IMR-90 (cell line): Measurements from ENCODE around the gene TXNDC5. TPM values are rescaled to one million over a fixed set of nuclear protein-coding genes. Genes with fewer than 3 reads are reported as not detected.

ENCODE experiments used
- ATAC-seq: fragments of 200-7000 bp; cut with Tn5 transposase; 2 replicates; pipeline ENCODE4 v1.9.1; 2020; ENCODE audit warnings: low read depth, mild to moderate bottlenecking, moderate library complexity
- BruUV-seq: library from RNA; stranded (reverse); fragments of 400-500 nt; replicated peaks from 2 replicates; lab custom pipeline; 2021; lab: Mats Ljungman, UMichigan
- CTCF ChIA-PET: fragments of 300-600 bp; formaldehyde crosslinking; extraction: SDS; loops from one replicate; lab custom pipeline; 2021; ENCODE audit warnings: antibody characterized with exemption; lab: Yijun Ruan, JAX
- POLR2A ChIA-PET: fragments of 300-600 bp; sonication (Branson Sonifier 250); formaldehyde crosslinking; loops from one replicate; lab custom pipeline; 2022; ENCODE audit warnings: antibody characterized with exemption; ENCODE audit not compliant: unreplicated experiment; lab: Charles Lee
- DNase-seq: peaks from one replicate; pipeline ENCODE4 v3.0.0; 2013
- H2AFZ ChIP-seq: replicated peaks from 2 replicates; pipeline ENCODE3; 2013; ENCODE audit warnings: low read length, mild to moderate bottlenecking; ENCODE audit not compliant: poor library complexity
- H2AK5ac ChIP-seq: 2 replicates; pipeline ENCODE4 v1.6.1; 2013; ENCODE audit warnings: low read depth, low read length, inconsistent platforms
- H2AK9ac ChIP-seq: replicated peaks from 2 replicates; pipeline ENCODE3; 2013; ENCODE audit warnings: mild to moderate bottlenecking, low read depth, low read length, moderate library complexity; ENCODE audit not compliant: poor library complexity
- H2BK120ac ChIP-seq: 2 replicates; pipeline ENCODE4 v1.6.1; 2013; ENCODE audit warnings: low read depth, low read length, inconsistent platforms
- H2BK15ac ChIP-seq: 3 replicates; pipeline ENCODE4 v1.6.1; 2013; ENCODE audit warnings: low read depth, low read length, inconsistent platforms
- H2BK20ac ChIP-seq: 2 replicates; pipeline ENCODE4 v1.6.1; 2013; ENCODE audit warnings: low read depth, mild to moderate bottlenecking, inconsistent platforms, low read length, moderate library complexity
- H2BK5ac ChIP-seq: 2 replicates; pipeline ENCODE4 v1.6.1; 2013; ENCODE audit warnings: mild to moderate bottlenecking, low read depth, low read length, inconsistent platforms; ENCODE audit not compliant: poor library complexity, severe bottlenecking
- H3K14ac ChIP-seq: replicated peaks from 2 replicates; pipeline ENCODE4 v1.6.1; 2013; ENCODE audit warnings: low read depth, low read length, inconsistent platforms
- H3K18ac ChIP-seq: 2 replicates; pipeline ENCODE4 v1.6.1; 2013; ENCODE audit warnings: low read depth, low read length, control low read depth
- H3K23ac ChIP-seq: 2 replicates; pipeline ENCODE4 v1.6.1; 2013; ENCODE audit warnings: low read depth, low read length, inconsistent platforms
- H3K27ac ChIP-seq: 2 replicates; pipeline ENCODE4 v1.5.1; 2013; ENCODE audit warnings: mild to moderate bottlenecking, control low read depth, low read length; ENCODE audit not compliant: insufficient read depth
- H3K27me3 ChIP-seq: 2 replicates; pipeline ENCODE4 v1.6.1; 2013; ENCODE audit warnings: low read length; ENCODE audit not compliant: control insufficient read depth, insufficient read depth
- H3K36me3 ChIP-seq: 2 replicates; pipeline ENCODE4 v1.6.1; 2013; ENCODE audit warnings: low read length, mixed read lengths; ENCODE audit not compliant: control insufficient read depth, insufficient read depth
- H3K4ac ChIP-seq: 2 replicates; pipeline ENCODE4 v1.6.1; 2013; ENCODE audit warnings: low read depth, low read length, inconsistent platforms
- H3K4me1 ChIP-seq: 2 replicates; pipeline ENCODE4 v1.6.1; 2013; ENCODE audit warnings: low read length, mixed read lengths; ENCODE audit not compliant: control insufficient read depth, insufficient read depth
- H3K4me2 ChIP-seq: 2 replicates; pipeline ENCODE4 v1.6.1; 2013; ENCODE audit warnings: low read depth, mild to moderate bottlenecking, control low read depth, low read length, moderate library complexity
- H3K4me3 ChIP-seq: 2 replicates; pipeline ENCODE4 v1.5.1; 2013; ENCODE audit warnings: low read depth, mild to moderate bottlenecking, control low read depth, low read length, moderate library complexity; ENCODE audit not compliant: insufficient read depth
- H3K56ac ChIP-seq: 2 replicates; pipeline ENCODE4 v1.6.1; 2013; ENCODE audit warnings: low read length, inconsistent platforms; ENCODE audit not compliant: insufficient read depth; ENCODE audit errors: extremely low read depth
- H3K79me1 ChIP-seq, 2 experiments: 2 replicates each; pipeline ENCODE4 v1.6.1; 2013; ENCODE audit warnings: low read length in 2 of 2, inconsistent platforms in 1 of 2, low read depth in 1 of 2
- H3K9ac ChIP-seq: 2 replicates; pipeline ENCODE4 v1.6.1; 2013; ENCODE audit warnings: low read depth, low read length, control low read depth
- H3K9me1 ChIP-seq: 2 replicates; pipeline ENCODE4 v1.6.1; 2013; ENCODE audit warnings: low read length, inconsistent platforms; ENCODE audit not compliant: insufficient read depth
- H3K9me3 ChIP-seq: 2 replicates; pipeline ENCODE4 v1.6.1; 2013; ENCODE audit warnings: low read length; ENCODE audit not compliant: control insufficient read depth, insufficient read depth
- H4K20me1 ChIP-seq: 2 replicates; pipeline ENCODE4 v1.6.1; 2013; ENCODE audit warnings: low read length, inconsistent platforms; ENCODE audit not compliant: insufficient read depth
- H4K5ac ChIP-seq: 2 replicates; pipeline ENCODE4 v1.6.1; 2013; ENCODE audit warnings: mild to moderate bottlenecking, low read depth, low read length, control low read depth
- H4K8ac ChIP-seq, 2 experiments: 2 replicates each; pipeline ENCODE4 v1.6.1; 2013; ENCODE audit warnings: low read depth in 2 of 2, low read length in 2 of 2, control low read depth in 1 of 2, inconsistent platforms in 1 of 2
- H4K91ac ChIP-seq: 2 replicates; pipeline ENCODE4 v1.6.1; 2013; ENCODE audit warnings: low read depth, low read length, inconsistent platforms; ENCODE audit not compliant: insufficient read depth
- FOS ChIP-seq: fragments of 150-350 bp; IDR thresholded peaks from 2 replicates; pipeline ENCODE4 v1.6.1; 2016; ENCODE audit warnings: low read depth, low read length
- MAZ ChIP-seq: IDR thresholded peaks from 2 replicates; pipeline ENCODE4 v1.6.1; 2012; ENCODE audit warnings: low read depth, mild to moderate bottlenecking, low read length, improper control_type of control experiment, moderate library complexity, borderline replicate concordance
- WGBS, 2 experiments: methylation state at CpG; one replicate each; pipeline versions ENCODE4 v1.1.5 to v1.1.7; 2013; ENCODE audit warnings: missing lambda C conversion rate in 2 of 2; ENCODE audit not compliant: insufficient read length in 1 of 2; ENCODE audit errors: extremely low coverage in 2 of 2; 5-methylcytosine and 5-hydroxymethylcytosine counted together
- dilution Hi-C: fragments of 300-500 bp; cut with HindIII; formaldehyde crosslinking; loops from one replicate; pipeline ENCODE4 v1.14.3; 2018; ENCODE audit warnings: low sequenced_read_pairs; ENCODE audit not compliant: unreplicated experiment
- in situ Hi-C: fragments of 300-500 bp; cut with MboI; formaldehyde crosslinking; loops from 3 replicates; pipeline ENCODE4 v1.14.3; 2019; ENCODE audit warnings: low sequenced_read_pairs, inconsistent platforms, mixed read lengths
- intact Hi-C: fragments of 100-400 bp; cut with micrococcal nuclease; formaldehyde crosslinking; loops from 2 replicates; pipeline ENCODE4 v1.10.0; 2022
- polyA plus RNA-seq, 3 experiments: library from polyadenylated mRNA; depleted of rRNA; stranded (reverse); fragments of >200 nt; gene quantifications; 2 replicates each; pipeline ENCODE4 v1.2.3, GENCODE V29; 2012; ENCODE audit warnings: low replicate concordance in 1 of 3
- total RNA-seq: library from RNA; depleted of rRNA; stranded (reverse); fragments of >200 nt; gene quantifications from 2 replicates; pipeline ENCODE4 v1.2.3, GENCODE V29; 2012
- TF ChIP-seq, protein P1 (sequence below): conservative IDR thresholded peaks from 2 replicates; pipeline ENCODE4 v1.5.1; 2012; ENCODE audit warnings: mild to moderate bottlenecking, low read depth, low read length, improper control_type of control experiment

The TXNDC5 gene
- total and polyA plus RNA-seq, 2 of the 4 experiments (the other 2 are of a cell fraction): 274 to 439 TPM

DNA sequence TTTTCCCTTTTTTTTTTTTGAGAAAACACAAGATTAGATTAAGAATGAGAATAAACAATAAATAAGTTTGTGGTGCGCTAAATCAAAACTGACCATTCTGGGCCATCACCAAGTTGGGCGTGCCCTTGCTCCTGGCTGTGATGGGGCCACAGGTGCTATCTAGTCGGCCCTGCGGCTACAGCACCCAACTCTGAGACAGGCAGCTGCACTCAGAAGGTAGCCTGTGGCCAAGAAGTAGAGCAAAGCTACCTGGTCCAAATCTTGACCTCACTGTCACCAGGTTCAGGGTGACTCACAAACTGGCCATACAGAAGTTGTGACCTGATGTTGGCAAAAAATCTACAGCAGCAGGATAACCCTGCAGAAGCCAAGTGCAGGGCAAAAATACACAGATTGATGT, 3.4 kb downstream of the TXNDC5 start:
- Histone ChIP-seq H3K36me3 (peaks cover 27% of the 10 kb centered on the region), H3K4ac (no peak overlapping the region), H4K5ac (no peak overlapping the region), H2AFZ (no peak overlapping the region), H3K56ac (no peak overlapping the region), H2AK5ac (no peak overlapping the region; the same call in 1 of the 2 replicates), H3K27ac (no peak overlapping the region), H3K27me3 (peaks cover 1% of the 10 kb centered on the region), H4K20me1 (peaks cover 47% of the 10 kb centered on the region), H3K9me1 (peaks cover 11% of the 10 kb centered on the region), H2BK15ac (no peak overlapping the region), H3K14ac (no peak overlapping the region), H3K4me2 (no peak overlapping the region), H3K4me1 (peaks cover 6% of the 10 kb centered on the region; the same call in 1 of the 2 replicates), H3K4me3 (no peak overlapping the region), H3K79me1 (peaks cover 36 to 52% of the 10 kb centered on the region in 2 experiments), H3K9ac (no peak overlapping the region), H2BK20ac (no peak overlapping the region), H2BK5ac (no peak overlapping the region), H3K23ac (no peak overlapping the region), H4K91ac (no peak overlapping the region), H2BK120ac (no peak overlapping the region), H3K18ac (no peak overlapping the region), H2AK9ac (no peak overlapping the region), H3K9me3 (no peaks in the 10 kb centered on the region), H4K8ac (no peak overlapping the region)
- dilution Hi-C loops (no loop called here), in situ Hi-C loops (loop anchor here (5.0 kb wide), 1 partner anchor 150 kb away; no protein-coding TSS in a partner anchor), intact Hi-C loops (loop anchor here (5.0 kb wide), 1 partner anchor 100 kb away; no protein-coding TSS in a partner anchor)
- POLR2A ChIA-PET: no interaction called here
- no TSS peak for BruUV-seq
- DNase-seq (no peak), ATAC-seq (no peak)
- TF ChIP-seq, protein P1, sequence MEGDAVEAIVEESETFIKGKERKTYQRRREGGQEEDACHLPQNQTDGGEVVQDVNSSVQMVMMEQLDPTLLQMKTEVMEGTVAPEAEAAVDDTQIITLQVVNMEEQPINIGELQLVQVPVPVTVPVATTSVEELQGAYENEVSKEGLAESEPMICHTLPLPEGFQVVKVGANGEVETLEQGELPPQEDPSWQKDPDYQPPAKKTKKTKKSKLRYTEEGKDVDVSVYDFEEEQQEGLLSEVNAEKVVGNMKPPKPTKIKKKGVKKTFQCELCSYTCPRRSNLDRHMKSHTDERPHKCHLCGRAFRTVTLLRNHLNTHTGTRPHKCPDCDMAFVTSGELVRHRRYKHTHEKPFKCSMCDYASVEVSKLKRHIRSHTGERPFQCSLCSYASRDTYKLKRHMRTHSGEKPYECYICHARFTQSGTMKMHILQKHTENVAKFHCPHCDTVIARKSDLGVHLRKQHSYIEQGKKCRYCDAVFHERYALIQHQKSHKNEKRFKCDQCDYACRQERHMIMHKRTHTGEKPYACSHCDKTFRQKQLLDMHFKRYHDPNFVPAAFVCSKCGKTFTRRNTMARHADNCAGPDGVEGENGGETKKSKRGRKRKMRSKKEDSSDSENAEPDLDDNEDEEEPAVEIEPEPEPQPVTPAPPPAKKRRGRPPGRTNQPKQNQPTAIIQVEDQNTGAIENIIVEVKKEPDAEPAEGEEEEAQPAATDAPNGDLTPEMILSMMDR: no peak
- TF ChIP-seq MAZ: no peak
- no peak for TF ChIP-seq FOS
- CTCF ChIA-PET: interaction anchor here (0.6 kb wide), 1 partner anchor 103 kb away, joined by 4 read pairs; no protein-coding TSS in a partner anchor
- 100% methylated on average over 1 of the region's 4 CpGs; no CpG with 5 or more reads in 1 of the 2 experiments for WGBS, 2 experiments
